A549 (cell line): Measurements from ENCODE around the gene EEFSEC.

ENCODE experiments used
- CTCF ChIP-seq: fragments of >200 bp; sonication (Bioruptor Twin); formaldehyde crosslinking; IDR thresholded peaks from 3 replicates; pipeline ENCODE4 v1.5.1; 2016
- EP300 ChIP-seq, 2 experiments: fragments of >200 bp; sonication (Bioruptor Twin); formaldehyde crosslinking; IDR thresholded peaks; 2 replicates in 1 of 2; 3 replicates in 1 of 2; pipeline ENCODE4 v1.6.1; 2016 to 2017
- ESRRA ChIP-seq: fragments of 150-350 bp; IDR thresholded peaks from 2 replicates; pipeline ENCODE4 v1.6.1; 2014; ENCODE audit warnings: mild to moderate bottlenecking, low read length, borderline replicate concordance
- HDAC2 ChIP-seq: fragments of 200-600 bp; sonication (generic); IDR thresholded peaks from 2 replicates; pipeline ENCODE4 v1.6.1; 2016
- JUNB ChIP-seq: fragments of >200 bp; sonication (Bioruptor Twin); formaldehyde crosslinking; IDR thresholded peaks from 2 replicates; pipeline ENCODE4 v1.6.1; 2016
- MYC ChIP-seq: IDR thresholded peaks from 2 replicates; pipeline ENCODE4 v1.6.1; 2012; ENCODE audit warnings: mild to moderate bottlenecking, inconsistent platforms, low read length, improper control_type of control experiment, borderline replicate concordance
- PHF8 ChIP-seq: fragments of 200-600 bp; sonication (generic); IDR thresholded peaks from 2 replicates; pipeline ENCODE4 v1.6.1; 2016; ENCODE audit warnings: low read depth, mild to moderate bottlenecking, antibody characterized with exemption, moderate library complexity, borderline replicate concordance
- POLR2A ChIP-seq: IDR thresholded peaks from 2 replicates; pipeline ENCODE4 v1.6.1; 2012; ENCODE audit warnings: mild to moderate bottlenecking, low read length
- RAD21 ChIP-seq, 2 experiments: fragments of >200 bp in 1 of 2; sonication (Bioruptor Twin) in 1 of 2; formaldehyde crosslinking in 1 of 2; IDR thresholded peaks in 1 of 2; conservative IDR thresholded peaks in 1 of 2; 2 replicates in 1 of 2; 3 replicates in 1 of 2; pipeline ENCODE4 v1.6.1; 2012 to 2018; ENCODE audit warnings: inconsistent platforms in 1 of 2
- SREBF2 ChIP-seq: fragments of 450-650 bp; IDR thresholded peaks from 2 replicates; pipeline ENCODE4 v1.6.1; 2014; ENCODE audit warnings: mild to moderate bottlenecking, moderate library complexity
- TF ChIP-seq, protein P1 (sequence below): fragments of 250-450 bp; sonication (Bioruptor Pico); IDR thresholded peaks from 2 replicates; pipeline ENCODE4 v1.5.0; 2021; ENCODE audit warnings: mild to moderate bottlenecking, moderate library complexity, borderline replicate concordance
- TF ChIP-seq, protein P2 (sequence below): IDR thresholded peaks from 2 replicates; pipeline ENCODE4 v1.6.1; 2012

- TF ChIP-seq, protein P1, sequence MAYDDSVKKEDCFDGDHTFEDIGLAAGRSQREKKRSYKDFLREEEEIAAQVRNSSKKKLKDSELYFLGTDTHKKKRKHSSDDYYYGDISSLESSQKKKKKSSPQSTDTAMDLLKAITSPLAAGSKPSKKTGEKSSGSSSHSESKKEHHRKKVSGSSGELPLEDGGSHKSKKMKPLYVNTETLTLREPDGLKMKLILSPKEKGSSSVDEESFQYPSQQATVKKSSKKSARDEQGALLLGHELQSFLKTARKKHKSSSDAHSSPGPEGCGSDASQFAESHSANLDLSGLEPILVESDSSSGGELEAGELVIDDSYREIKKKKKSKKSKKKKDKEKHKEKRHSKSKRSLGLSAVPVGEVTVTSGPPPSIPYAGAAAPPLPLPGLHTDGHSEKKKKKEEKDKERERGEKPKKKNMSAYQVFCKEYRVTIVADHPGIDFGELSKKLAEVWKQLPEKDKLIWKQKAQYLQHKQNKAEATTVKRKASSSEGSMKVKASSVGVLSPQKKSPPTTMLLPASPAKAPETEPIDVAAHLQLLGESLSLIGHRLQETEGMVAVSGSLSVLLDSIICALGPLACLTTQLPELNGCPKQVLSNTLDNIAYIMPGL (CRISPR knock-in tag) = no peak
- TF ChIP-seq JUNB = no peak
- no peak for TF ChIP-seq MYC
- TF ChIP-seq HDAC2 = no peak
- TF ChIP-seq EP300 (IDR thresholded peaks at IDR 0.05) = no peak
- no peak for TF ChIP-seq CTCF
- no peak for TF ChIP-seq SREBF2
- TF ChIP-seq RAD21 (conservative IDR thresholded peaks at IDR 0.05 in 1 of 2, IDR thresholded peaks at IDR 0.05 in 1 of 2) = no peak
- TF ChIP-seq POLR2A = no peak
- no peak for TF ChIP-seq PHF8
- TF ChIP-seq, protein P2, sequence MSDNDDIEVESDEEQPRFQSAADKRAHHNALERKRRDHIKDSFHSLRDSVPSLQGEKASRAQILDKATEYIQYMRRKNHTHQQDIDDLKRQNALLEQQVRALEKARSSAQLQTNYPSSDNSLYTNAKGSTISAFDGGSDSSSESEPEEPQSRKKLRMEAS = no peak
- TF ChIP-seq ESRRA = no peak
Measured at GRCh38 chr3:128408012-128408692, 254.9 kb downstream of the EEFSEC start.
